Nephron (organoid): ENCODE results near the gene TULP1.
A peak's percentile ranks its signal among the peaks of the same experiment; 100 is the strongest.

Source experiments
- H3K27ac Mint-ChIP-seq, 3 experiments: 2 replicates each; pipeline ENCODE4 v1.8.0; 2020; ENCODE audit warnings: mixed read lengths in 3 of 3, mild to moderate bottlenecking in 2 of 3, moderate library complexity in 1 of 3
- H3K27me3 Mint-ChIP-seq: 2 replicates; pipeline ENCODE4 v1.8.0; 2021; ENCODE audit warnings: low read depth, mild to moderate bottlenecking, moderate library complexity, mixed read lengths
- H3K36me3 Mint-ChIP-seq: 2 replicates; pipeline ENCODE4 v1.8.0; 2020; ENCODE audit warnings: low read depth, mixed read lengths
- H3K4me1 Mint-ChIP-seq: 2 replicates; pipeline ENCODE4 v1.8.0; 2020; ENCODE audit warnings: mixed read lengths
- H3K4me3 Mint-ChIP-seq, 3 experiments: 2 replicates each; pipeline ENCODE4 v1.8.0; 2020; ENCODE audit warnings: mild to moderate bottlenecking in 3 of 3, mixed read lengths in 3 of 3, moderate library complexity in 2 of 3
- H3K9me3 Mint-ChIP-seq: 2 replicates; pipeline ENCODE4 v1.8.0; 2020; ENCODE audit warnings: mixed read lengths
- TF ChIP-seq, protein P1 (sequence below), 3 experiments: fragments of 200-600 bp; sonication (generic); IDR thresholded peaks; one replicate each; pipeline ENCODE4 v1.5.0; 2021; ENCODE audit warnings: antibody characterized with exemption in 3 of 3; ENCODE audit not compliant: unreplicated experiment in 3 of 3

TULP1 gene

DNA sequence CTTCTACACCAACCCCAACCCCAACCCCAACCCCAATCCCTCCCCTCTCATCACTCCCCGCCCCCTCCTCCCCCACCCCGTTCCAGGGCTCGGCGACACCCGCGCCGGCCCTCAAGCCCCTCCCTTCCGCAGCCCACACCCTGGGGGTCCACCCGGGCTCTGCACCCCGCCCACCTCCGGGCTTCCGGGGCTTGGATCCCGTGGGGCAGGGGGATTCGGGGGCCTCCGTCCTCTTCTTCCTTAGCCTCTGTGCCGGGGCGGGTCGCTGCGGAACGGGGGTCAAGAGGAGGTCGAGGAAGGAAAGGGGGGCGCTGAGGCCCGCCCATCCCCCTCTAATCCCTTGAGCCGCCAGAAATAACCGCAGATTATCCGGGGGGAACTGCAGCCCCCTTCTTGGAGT, 690 bp downstream of the TULP1 start:
- TF ChIP-seq, protein P1, sequence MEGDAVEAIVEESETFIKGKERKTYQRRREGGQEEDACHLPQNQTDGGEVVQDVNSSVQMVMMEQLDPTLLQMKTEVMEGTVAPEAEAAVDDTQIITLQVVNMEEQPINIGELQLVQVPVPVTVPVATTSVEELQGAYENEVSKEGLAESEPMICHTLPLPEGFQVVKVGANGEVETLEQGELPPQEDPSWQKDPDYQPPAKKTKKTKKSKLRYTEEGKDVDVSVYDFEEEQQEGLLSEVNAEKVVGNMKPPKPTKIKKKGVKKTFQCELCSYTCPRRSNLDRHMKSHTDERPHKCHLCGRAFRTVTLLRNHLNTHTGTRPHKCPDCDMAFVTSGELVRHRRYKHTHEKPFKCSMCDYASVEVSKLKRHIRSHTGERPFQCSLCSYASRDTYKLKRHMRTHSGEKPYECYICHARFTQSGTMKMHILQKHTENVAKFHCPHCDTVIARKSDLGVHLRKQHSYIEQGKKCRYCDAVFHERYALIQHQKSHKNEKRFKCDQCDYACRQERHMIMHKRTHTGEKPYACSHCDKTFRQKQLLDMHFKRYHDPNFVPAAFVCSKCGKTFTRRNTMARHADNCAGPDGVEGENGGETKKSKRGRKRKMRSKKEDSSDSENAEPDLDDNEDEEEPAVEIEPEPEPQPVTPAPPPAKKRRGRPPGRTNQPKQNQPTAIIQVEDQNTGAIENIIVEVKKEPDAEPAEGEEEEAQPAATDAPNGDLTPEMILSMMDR (IDR thresholded peaks at IDR 0.05; ENCODE audit: unreplicated experiment in 3 of 3), result no peak
- H3K27me3 Mint-ChIP-seq, result peaks cover 23% of the 10 kb centered on the region
- H3K9me3 Mint-ChIP-seq, result no peaks in the 10 kb centered on the region
- H3K4me3 Mint-ChIP-seq, result peak overlapping the region; percentile 68 to 77 (median 73)
- H3K27ac Mint-ChIP-seq, result no peak overlapping the region
- H3K4me1 Mint-ChIP-seq, result peaks cover 13% of the 10 kb centered on the region
- no peaks in the 10 kb centered on the region for H3K36me3 Mint-ChIP-seq

- H3K27me3 Mint-ChIP-seq, result peaks cover 25% of the 10 kb centered on the region
- H3K4me1 Mint-ChIP-seq, result peaks cover 13% of the 10 kb centered on the region
- H3K36me3 Mint-ChIP-seq, result no peaks in the 10 kb centered on the region
- H3K4me3 Mint-ChIP-seq, result peak overlapping the region in 2 of 3 experiments; percentile 43 to 47
- TF ChIP-seq, protein P1 (IDR thresholded peaks at IDR 0.05; ENCODE audit: unreplicated experiment in 3 of 3), result no peak
- no peaks in the 10 kb centered on the region for H3K9me3 Mint-ChIP-seq
- H3K27ac Mint-ChIP-seq, result peak overlapping the region in 1 of 3 experiments; percentile 54
These were observed 1.1 kb downstream of the TULP1 start for GRCh38 chr6:35511562-35511941.

DNA sequence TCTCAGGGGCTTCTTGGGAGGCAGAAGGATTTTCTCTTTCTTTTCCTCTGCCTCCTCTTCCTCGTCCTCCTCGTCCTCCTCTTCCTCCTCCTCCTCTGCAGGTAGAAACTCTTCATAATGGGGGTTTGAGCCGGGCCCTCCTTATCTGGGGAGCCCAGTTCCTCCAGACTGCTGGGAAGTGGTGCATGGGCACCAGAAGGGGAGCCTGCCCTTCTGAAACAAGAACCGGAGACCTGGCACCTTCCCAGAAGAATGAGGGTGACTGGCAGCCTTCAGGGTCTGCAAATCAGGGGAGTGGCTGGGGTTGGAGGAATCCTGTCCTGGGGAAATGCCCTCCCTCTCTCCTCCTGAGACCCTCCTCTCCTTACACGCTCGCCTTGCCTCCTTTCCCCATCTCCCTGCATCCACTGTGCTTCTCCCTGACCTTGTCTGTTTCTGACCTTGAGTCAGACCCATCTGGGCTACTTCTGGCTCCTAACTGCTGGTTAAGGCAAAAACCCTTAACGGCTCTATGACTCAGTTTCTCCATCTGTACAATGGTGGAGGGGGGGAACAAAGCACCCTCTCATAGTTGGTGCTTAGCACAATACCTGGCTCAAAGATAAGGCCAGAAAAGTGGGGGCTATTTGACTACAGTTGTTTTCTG, 1.7 kb downstream of the TULP1 start:
- H3K27me3 Mint-ChIP-seq, result peaks cover 29% of the 10 kb centered on the region
- H3K9me3 Mint-ChIP-seq, result no peaks in the 10 kb centered on the region
- TF ChIP-seq, protein P1 (IDR thresholded peaks at IDR 0.05; ENCODE audit: unreplicated experiment in 3 of 3), result no peak
- peak overlapping the region in 1 of 3 experiments; percentile 54 for H3K27ac Mint-ChIP-seq
- peaks cover 17% of the 10 kb centered on the region for H3K4me1 Mint-ChIP-seq
- no peaks in the 10 kb centered on the region for H3K36me3 Mint-ChIP-seq
- H3K4me3 Mint-ChIP-seq, result peak overlapping the region in 2 of 3 experiments; percentile 24 to 49

GRCh38 chr6:35508542-35508941, 4.2 kb downstream of the TULP1 start:
- Mint-ChIP-seq H3K36me3 (no peaks in the 10 kb centered on the region), H3K9me3 (no peaks in the 10 kb centered on the region), H3K4me3 (no peak overlapping the region), H3K27ac (no peak overlapping the region), H3K27me3 (peaks cover 30% of the 10 kb centered on the region), H3K4me1 (peaks cover 17% of the 10 kb centered on the region)
- TF ChIP-seq, protein P1 (IDR thresholded peaks at IDR 0.05; ENCODE audit: unreplicated experiment in 3 of 3), result no peak

DNA sequence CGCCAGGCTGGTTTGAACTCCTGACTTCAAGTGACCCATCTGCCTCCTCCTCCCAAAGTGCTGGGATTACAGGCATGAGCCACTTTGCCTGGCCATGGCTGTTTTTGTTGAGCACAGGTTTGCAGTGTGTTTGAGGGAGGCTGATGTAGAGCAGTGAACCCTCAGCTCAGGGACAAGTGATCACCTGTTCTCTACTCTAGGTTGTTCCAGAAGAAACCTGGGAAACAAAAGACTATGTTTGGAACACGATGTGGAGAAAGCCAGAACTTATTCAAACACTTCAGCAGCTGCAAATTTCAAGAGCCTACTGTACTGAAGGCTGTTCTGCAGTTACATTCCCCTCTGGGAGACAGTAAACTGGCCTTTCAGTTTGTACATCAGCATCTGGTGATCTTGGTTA, 4.7 kb downstream of the TULP1 start:
- Mint-ChIP-seq H3K9me3 (no peaks in the 10 kb centered on the region), H3K36me3 (no peaks in the 10 kb centered on the region), H3K4me1 (peaks cover 17% of the 10 kb centered on the region), H3K4me3 (no peak overlapping the region), H3K27me3 (peaks cover 30% of the 10 kb centered on the region), H3K27ac (no peak overlapping the region)
- TF ChIP-seq, protein P1 (IDR thresholded peaks at IDR 0.05; ENCODE audit: unreplicated experiment in 3 of 3), result no peak

DNA sequence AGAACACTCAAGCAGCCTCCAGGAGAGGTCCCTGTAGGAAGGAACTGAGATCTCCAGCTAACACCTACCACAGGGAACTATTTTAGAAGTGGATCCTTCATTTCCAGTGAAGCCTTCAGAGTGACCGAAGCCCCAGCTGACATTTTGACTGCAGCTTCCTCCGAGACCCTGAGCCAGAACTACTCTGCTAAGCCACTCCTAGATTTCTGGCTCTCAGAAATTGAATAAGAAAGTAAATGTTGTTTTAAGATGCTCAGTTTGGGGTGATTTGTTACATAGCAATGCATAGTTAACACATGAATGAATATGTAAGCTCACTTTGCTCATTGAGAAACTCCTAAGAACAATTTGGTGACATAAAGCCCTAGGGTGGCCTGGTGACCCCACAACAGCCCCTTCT, 5.5 kb downstream of the TULP1 start:
- Mint-ChIP-seq H3K27me3 (peaks cover 27% of the 10 kb centered on the region), H3K36me3 (no peaks in the 10 kb centered on the region), H3K9me3 (no peaks in the 10 kb centered on the region), H3K4me1 (peaks cover 17% of the 10 kb centered on the region), H3K4me3 (no peak overlapping the region), H3K27ac (no peak overlapping the region)
- TF ChIP-seq, protein P1 (IDR thresholded peaks at IDR 0.05; ENCODE audit: unreplicated experiment in 3 of 3), result no peak
